ENCODE results near the gene MACROH2A1.

DNA sequence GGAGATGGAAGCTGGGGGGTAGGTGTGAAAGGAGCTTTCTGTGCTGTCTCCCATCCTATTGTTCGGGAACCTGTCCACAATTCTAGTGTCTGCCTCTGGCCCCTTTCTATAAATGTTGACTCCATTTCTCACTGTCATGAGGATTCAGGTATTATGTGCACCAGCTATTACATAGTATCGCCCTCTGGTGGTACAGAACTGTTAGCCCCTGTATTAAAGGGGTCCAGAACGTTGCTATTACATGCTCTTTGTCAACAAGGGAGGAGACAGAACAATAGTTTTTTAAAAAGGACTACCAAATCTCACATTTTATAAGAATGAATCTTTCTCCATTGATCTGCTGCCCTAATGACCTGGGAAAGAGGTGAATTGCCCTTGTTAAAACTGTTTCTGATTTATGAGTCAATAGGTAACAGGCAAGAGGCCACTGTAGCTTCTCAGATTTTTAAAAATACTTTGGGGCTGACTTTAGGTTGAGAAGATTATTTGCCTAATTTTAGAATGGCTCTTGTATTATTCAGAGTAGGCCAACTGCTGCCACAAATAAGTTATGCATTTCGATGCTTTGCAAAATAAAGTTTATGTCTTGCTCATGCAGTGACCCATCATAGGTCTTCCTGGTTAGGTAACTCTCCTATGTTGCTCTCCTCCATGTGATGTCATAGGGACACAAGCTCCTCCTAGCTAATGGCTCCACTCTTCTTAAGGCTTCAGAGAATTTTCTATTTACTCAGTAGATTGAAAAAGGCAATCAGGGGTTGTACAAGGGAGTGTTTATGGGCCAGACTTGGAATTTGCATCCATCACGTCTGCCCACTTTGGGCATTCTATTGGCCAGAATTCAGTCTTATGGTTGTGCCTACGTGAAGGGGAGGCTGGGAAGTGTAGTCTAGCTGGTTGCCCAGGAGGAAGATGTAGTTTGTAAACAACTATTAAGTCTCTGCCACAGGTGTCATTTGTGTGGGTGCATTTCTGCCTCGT, 27.4 kb upstream of the MACROH2A1 start:
- TF ChIP-seq EZH2 (IDR thresholded peaks at IDR 0.05; ENCODE audit: insufficient read depth, poor library complexity, severe bottlenecking) (no peak), EZH2phosphoT487 (IDR thresholded peaks at IDR 0.05; ENCODE audit: insufficient read depth, low read depth) (no peak)
